WERI-Rb-1 (cell line): ENCODE measurements around the gene CACNA1D.

Source experiments
- DNase-seq: peaks from one replicate; pipeline ENCODE4 v3.0.0-alpha.2; 2020
- H3K27ac ChIP-seq: fragments of 250-450 bp; sonication (Bioruptor Pico); 2 replicates; pipeline ENCODE4 v1.5.1; 2020; ENCODE audit warnings: mild to moderate bottlenecking, moderate library complexity
- H3K27me3 ChIP-seq: fragments of 250-450 bp; sonication (Bioruptor Pico); 2 replicates; pipeline ENCODE4 v1.5.1; 2021; ENCODE audit warnings: mild to moderate bottlenecking, low read depth, moderate library complexity; ENCODE audit not compliant: insufficient read depth, severe bottlenecking
- H3K36me3 ChIP-seq: fragments of 250-450 bp; sonication (Bioruptor Pico); 2 replicates; pipeline ENCODE4 v1.5.1; 2020; ENCODE audit warnings: mild to moderate bottlenecking, moderate library complexity
- H3K4me3 ChIP-seq: 2 replicates; pipeline ENCODE4 v1.5.1; 2011; ENCODE audit warnings: low read depth, mild to moderate bottlenecking, control low read depth, low read length
- H3K9me3 ChIP-seq: fragments of 250-450 bp; sonication (Bioruptor Pico); 2 replicates; pipeline ENCODE4 v1.5.1; 2021; ENCODE audit warnings: mild to moderate bottlenecking, moderate library complexity; ENCODE audit not compliant: severe bottlenecking
- TF ChIP-seq, protein P1 (sequence below): IDR thresholded peaks from 2 replicates; pipeline ENCODE4 v1.5.1; 2011; ENCODE audit warnings: low read depth, mild to moderate bottlenecking, control low read depth, inconsistent platforms, low read length

The CACNA1D gene

DNA sequence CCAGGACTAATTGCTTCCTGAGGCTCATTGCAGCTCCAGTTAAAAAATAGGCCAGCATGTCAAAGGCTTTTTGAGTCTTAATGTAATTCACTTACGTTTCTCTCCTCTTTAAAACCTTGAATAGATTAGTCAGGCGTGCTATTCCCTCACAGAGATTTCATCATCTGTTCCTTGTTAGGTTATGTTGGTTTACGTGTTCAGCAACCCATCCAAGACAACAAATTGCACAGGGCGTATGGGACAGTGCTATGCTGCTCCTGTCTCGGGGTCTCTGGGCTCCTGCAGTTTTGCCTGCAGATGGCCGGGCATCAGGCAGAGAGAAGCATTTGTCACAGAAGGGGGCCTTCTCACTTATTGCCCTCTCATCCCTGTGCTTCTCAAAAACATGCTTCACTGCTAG, 234.7 kb downstream of the CACNA1D start:
- Histone ChIP-seq H3K4me3 (no peak overlapping the region), H3K27me3 (no peaks in the 10 kb centered on the region), H3K27ac (no peak overlapping the region), H3K36me3 (no peaks in the 10 kb centered on the region), H3K9me3 (no peaks in the 10 kb centered on the region)
- DNase-seq = no peak
- TF ChIP-seq, protein P1, sequence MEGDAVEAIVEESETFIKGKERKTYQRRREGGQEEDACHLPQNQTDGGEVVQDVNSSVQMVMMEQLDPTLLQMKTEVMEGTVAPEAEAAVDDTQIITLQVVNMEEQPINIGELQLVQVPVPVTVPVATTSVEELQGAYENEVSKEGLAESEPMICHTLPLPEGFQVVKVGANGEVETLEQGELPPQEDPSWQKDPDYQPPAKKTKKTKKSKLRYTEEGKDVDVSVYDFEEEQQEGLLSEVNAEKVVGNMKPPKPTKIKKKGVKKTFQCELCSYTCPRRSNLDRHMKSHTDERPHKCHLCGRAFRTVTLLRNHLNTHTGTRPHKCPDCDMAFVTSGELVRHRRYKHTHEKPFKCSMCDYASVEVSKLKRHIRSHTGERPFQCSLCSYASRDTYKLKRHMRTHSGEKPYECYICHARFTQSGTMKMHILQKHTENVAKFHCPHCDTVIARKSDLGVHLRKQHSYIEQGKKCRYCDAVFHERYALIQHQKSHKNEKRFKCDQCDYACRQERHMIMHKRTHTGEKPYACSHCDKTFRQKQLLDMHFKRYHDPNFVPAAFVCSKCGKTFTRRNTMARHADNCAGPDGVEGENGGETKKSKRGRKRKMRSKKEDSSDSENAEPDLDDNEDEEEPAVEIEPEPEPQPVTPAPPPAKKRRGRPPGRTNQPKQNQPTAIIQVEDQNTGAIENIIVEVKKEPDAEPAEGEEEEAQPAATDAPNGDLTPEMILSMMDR = no peak

DNA sequence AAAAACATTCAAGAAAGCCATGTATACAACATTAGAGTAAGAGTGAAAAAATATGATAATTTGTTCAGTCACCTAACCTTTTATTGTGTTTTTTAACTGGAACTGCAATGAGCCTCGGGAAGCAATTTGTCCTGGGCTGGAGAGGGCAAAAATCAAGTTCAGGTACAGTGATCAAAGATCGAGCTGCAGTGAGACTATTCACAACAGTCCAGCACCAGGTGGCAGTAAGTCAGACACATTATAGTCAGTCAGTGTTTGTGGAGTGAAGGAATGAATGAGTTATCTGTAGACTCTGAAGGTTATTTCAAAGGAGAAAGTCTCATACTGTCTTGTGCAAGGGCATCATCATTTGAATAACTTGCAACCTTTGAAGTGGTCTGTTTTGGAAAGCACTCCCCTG, 235.2 kb downstream of the CACNA1D start:
- no peak overlapping the region for H3K27ac ChIP-seq
- no peak overlapping the region for H3K4me3 ChIP-seq
- H3K9me3 ChIP-seq = no peaks in the 10 kb centered on the region
- no peaks in the 10 kb centered on the region for H3K27me3 ChIP-seq
- DNase-seq = no peak
- no peaks in the 10 kb centered on the region for H3K36me3 ChIP-seq
- TF ChIP-seq, protein P1 = no peak

DNA sequence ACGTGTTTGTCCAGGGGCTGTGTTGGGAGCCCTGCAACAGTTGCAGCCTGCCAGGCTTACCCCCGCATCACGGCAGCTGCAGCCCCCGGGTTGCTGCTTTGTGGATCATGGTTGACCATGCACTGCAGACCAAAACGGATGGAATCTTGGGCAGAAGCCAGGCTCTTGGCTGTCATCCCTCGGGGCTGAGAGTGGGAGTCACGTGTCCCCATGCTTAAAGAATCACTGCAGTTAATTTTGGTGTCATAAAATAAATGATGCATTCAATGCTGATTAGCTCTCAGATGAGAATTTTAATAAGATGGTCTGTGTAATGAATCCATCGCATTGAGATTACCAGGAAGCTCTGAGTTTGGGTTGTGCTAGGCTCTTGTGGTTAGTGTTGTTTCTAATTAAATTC, 236.2 kb downstream of the CACNA1D start:
- Histone ChIP-seq H3K36me3 (no peaks in the 10 kb centered on the region), H3K27me3 (no peaks in the 10 kb centered on the region), H3K27ac (no peak overlapping the region), H3K9me3 (no peaks in the 10 kb centered on the region), H3K4me3 (no peak overlapping the region)
- DNase-seq = no peak
- TF ChIP-seq, protein P1 = no peak

GRCh38 chr3:53731934-53732624, 237.7 kb downstream of the CACNA1D start:
- Histone ChIP-seq H3K27me3 (no peaks in the 10 kb centered on the region), H3K9me3 (no peaks in the 10 kb centered on the region), H3K4me3 (no peak overlapping the region), H3K27ac (no peak overlapping the region), H3K36me3 (no peaks in the 10 kb centered on the region)
- no peak for DNase-seq
- TF ChIP-seq, protein P1 = no peak

DNA sequence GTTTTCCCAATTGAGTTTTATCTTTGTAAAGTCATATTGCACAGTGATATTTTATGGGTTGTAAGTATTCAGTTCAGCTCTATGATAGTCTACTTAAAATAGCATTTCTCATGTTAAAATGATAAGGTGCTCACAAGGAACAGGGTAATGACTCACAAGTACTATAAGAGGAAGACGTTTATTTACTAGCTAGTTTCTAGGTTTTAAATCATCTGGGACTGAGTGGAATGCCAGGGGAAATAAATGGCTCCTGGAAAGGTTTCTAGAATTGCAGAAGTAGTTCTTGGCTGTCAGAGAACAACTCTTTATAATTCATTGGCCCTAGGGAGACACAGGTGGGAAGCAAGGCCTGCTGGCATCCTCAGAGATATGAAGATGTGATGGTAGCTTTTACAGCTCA, 239.0 kb downstream of the CACNA1D start:
- Histone ChIP-seq H3K9me3 (no peaks in the 10 kb centered on the region), H3K27me3 (no peaks in the 10 kb centered on the region), H3K4me3 (no peak overlapping the region), H3K27ac (no peak overlapping the region), H3K36me3 (no peaks in the 10 kb centered on the region)
- TF ChIP-seq, protein P1 = no peak
- no peak for DNase-seq

DNA sequence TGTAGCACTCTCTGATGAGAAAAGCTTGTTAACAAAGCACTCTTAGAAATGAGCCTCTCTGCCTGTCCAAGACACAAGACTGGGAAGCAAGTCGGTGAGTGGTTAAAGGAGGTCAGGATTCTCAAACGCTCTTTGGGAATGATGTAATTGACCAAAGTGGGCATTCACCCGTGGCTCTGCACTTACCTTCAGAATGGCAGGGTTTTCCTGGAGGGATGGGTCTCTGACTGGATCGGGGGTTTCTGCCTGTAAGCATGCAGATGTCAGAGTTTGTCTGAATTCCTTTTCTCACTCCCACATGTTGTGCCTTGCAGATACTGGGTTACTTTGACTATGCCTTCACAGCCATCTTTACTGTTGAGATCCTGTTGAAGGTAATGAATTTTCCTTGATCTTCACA, 245.6 kb downstream of the CACNA1D start:
- TF ChIP-seq, protein P1 = no peak
- Histone ChIP-seq H3K27me3 (no peaks in the 10 kb centered on the region), H3K36me3 (no peaks in the 10 kb centered on the region), H3K27ac (no peak overlapping the region), H3K4me3 (no peak overlapping the region), H3K9me3 (no peaks in the 10 kb centered on the region)
- no peak for DNase-seq
